Measurements from ENCODE around the gene CD55.

DNA sequence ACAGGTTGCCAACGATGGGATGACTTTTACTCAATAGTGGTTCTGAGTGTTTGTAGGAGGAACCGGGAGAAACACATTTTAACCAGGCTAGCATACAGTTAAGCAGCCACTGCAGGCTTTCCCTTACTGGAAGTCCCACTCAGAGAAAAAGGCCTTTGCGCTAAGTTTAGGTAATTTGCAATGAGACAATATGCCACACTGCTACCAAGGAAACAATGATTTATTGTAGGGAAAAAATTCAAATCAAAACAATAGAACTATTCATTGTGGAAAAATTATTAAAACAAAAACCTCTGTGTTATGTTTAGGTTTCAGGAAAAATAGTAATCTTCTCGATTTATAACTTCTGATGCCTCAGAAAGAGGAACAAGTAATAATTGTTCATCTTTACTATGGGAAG is 81.3 kb downstream of the CD55 start:
- no peak for TF ChIP-seq ZNF317 (CRISPR knock-in tag; IDR thresholded peaks at IDR 0.05; ENCODE audit: borderline replicate concordance, low read depth)
- TF ChIP-seq ESRRA (CRISPR knock-in tag; IDR thresholded peaks at IDR 0.05; ENCODE audit: borderline replicate concordance) = no peak
- no peak for TF ChIP-seq JUN (CRISPR knock-in tag; IDR thresholded peaks at IDR 0.05)
- no peak for TF ChIP-seq ATF3 (CRISPR knock-in tag; conservative IDR thresholded peaks at IDR 0.05)
- TF ChIP-seq, protein P1, sequence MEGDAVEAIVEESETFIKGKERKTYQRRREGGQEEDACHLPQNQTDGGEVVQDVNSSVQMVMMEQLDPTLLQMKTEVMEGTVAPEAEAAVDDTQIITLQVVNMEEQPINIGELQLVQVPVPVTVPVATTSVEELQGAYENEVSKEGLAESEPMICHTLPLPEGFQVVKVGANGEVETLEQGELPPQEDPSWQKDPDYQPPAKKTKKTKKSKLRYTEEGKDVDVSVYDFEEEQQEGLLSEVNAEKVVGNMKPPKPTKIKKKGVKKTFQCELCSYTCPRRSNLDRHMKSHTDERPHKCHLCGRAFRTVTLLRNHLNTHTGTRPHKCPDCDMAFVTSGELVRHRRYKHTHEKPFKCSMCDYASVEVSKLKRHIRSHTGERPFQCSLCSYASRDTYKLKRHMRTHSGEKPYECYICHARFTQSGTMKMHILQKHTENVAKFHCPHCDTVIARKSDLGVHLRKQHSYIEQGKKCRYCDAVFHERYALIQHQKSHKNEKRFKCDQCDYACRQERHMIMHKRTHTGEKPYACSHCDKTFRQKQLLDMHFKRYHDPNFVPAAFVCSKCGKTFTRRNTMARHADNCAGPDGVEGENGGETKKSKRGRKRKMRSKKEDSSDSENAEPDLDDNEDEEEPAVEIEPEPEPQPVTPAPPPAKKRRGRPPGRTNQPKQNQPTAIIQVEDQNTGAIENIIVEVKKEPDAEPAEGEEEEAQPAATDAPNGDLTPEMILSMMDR (IDR thresholded peaks at IDR 0.05) = no peak
- no peak for TF ChIP-seq PRDM15 (CRISPR knock-in tag; IDR thresholded peaks at IDR 0.05)
- TF ChIP-seq ZNF416 (CRISPR knock-in tag; IDR thresholded peaks at IDR 0.05) = no peak
- TF ChIP-seq SP1 (CRISPR knock-in tag; conservative IDR thresholded peaks at IDR 0.05) = no peak
- TF ChIP-seq MAX (CRISPR knock-in tag; IDR thresholded peaks at IDR 0.05) = no peak
- no peak for TF ChIP-seq ZBTB43 (CRISPR knock-in tag; IDR thresholded peaks at IDR 0.05)
- TF ChIP-seq TP53 (CRISPR knock-in tag; IDR thresholded peaks at IDR 0.05) = no peak
- TF ChIP-seq, protein P2, sequence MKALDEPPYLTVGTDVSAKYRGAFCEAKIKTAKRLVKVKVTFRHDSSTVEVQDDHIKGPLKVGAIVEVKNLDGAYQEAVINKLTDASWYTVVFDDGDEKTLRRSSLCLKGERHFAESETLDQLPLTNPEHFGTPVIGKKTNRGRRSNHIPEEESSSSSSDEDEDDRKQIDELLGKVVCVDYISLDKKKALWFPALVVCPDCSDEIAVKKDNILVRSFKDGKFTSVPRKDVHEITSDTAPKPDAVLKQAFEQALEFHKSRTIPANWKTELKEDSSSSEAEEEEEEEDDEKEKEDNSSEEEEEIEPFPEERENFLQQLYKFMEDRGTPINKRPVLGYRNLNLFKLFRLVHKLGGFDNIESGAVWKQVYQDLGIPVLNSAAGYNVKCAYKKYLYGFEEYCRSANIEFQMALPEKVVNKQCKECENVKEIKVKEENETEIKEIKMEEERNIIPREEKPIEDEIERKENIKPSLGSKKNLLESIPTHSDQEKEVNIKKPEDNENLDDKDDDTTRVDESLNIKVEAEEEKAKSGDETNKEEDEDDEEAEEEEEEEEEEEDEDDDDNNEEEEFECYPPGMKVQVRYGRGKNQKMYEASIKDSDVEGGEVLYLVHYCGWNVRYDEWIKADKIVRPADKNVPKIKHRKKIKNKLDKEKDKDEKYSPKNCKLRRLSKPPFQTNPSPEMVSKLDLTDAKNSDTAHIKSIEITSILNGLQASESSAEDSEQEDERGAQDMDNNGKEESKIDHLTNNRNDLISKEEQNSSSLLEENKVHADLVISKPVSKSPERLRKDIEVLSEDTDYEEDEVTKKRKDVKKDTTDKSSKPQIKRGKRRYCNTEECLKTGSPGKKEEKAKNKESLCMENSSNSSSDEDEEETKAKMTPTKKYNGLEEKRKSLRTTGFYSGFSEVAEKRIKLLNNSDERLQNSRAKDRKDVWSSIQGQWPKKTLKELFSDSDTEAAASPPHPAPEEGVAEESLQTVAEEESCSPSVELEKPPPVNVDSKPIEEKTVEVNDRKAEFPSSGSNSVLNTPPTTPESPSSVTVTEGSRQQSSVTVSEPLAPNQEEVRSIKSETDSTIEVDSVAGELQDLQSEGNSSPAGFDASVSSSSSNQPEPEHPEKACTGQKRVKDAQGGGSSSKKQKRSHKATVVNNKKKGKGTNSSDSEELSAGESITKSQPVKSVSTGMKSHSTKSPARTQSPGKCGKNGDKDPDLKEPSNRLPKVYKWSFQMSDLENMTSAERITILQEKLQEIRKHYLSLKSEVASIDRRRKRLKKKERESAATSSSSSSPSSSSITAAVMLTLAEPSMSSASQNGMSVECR (CRISPR knock-in tag; IDR thresholded peaks at IDR 0.05; ENCODE audit: borderline replicate concordance) = no peak
- TF ChIP-seq ZNF121 (CRISPR knock-in tag; IDR thresholded peaks at IDR 0.05) = no peak
- TF ChIP-seq FOXK1 (CRISPR knock-in tag; IDR thresholded peaks at IDR 0.05) = no peak

All from WTC11 (cell line).